Neural cell (in vitro differentiated cells): ENCODE data around the gene SLC16A3. TPM values are rescaled to one million over a fixed set of nuclear protein-coding genes. Genes with fewer than 3 reads are reported as not detected.

ENCODE experiments used
- H2AFZ ChIP-seq: fragments of 200-600, 300-800 bp; sonication (generic), shearing (Covaris generic); 2 replicates; pipeline ENCODE4 v1.6.0; 2014; ENCODE audit warnings: low read depth, mild to moderate bottlenecking, antibody characterized with exemption, low read length, moderate library complexity
- H3F3A ChIP-seq: fragments of 200-600 bp; shearing (Covaris generic); 2 replicates; pipeline ENCODE4 v1.6.1; 2016; ENCODE audit warnings: mild to moderate bottlenecking, moderate library complexity, mixed read lengths, antibody characterized with exemption, low read length; ENCODE audit not compliant: insufficient read depth, poor library complexity, severe bottlenecking
- H3K27ac ChIP-seq: fragments of 200-600, 300-800 bp; sonication (generic), shearing (Covaris generic); 2 replicates; pipeline ENCODE4 v1.5.1; 2014; ENCODE audit warnings: mild to moderate bottlenecking, low read length, moderate library complexity
- H3K27me3 ChIP-seq: fragments of 300-800, 200-600 bp; sonication (generic), shearing (Covaris generic); 2 replicates; pipeline ENCODE4 v1.6.0; 2014; ENCODE audit warnings: mild to moderate bottlenecking, low read depth, low read length, moderate library complexity; ENCODE audit not compliant: insufficient read depth
- H3K36me3 ChIP-seq: fragments of 300-800, 200-600 bp; sonication (generic), shearing (Covaris generic); 2 replicates; pipeline ENCODE4 v1.5.1; 2014; ENCODE audit warnings: mild to moderate bottlenecking, antibody characterized with exemption, low read length, moderate library complexity; ENCODE audit not compliant: insufficient read depth
- H3K4me2 ChIP-seq: fragments of 300-800, 200-600 bp; sonication (generic), shearing (Covaris generic); 2 replicates; pipeline ENCODE4 v1.6.0; 2014; ENCODE audit warnings: mild to moderate bottlenecking, low read length
- H3K4me3 ChIP-seq: fragments of 300-800, 200-600 bp; sonication (generic), shearing (Covaris generic); 2 replicates; pipeline ENCODE4 v1.5.1; 2014; ENCODE audit warnings: mild to moderate bottlenecking, low read length, moderate library complexity
- H3K79me2 ChIP-seq: fragments of 200-600 bp; shearing (Covaris generic); replicated peaks from 2 replicates; pipeline ENCODE4 v1.6.0; 2014; ENCODE audit warnings: mild to moderate bottlenecking, low read length, moderate library complexity; ENCODE audit not compliant: insufficient read depth
- H3K9ac ChIP-seq: fragments of 300-800, 200-600 bp; sonication (generic), shearing (Covaris generic); 2 replicates; pipeline ENCODE4 v1.6.1; 2016; ENCODE audit warnings: mild to moderate bottlenecking, low read length, mixed read lengths
- H3K9me2 ChIP-seq: fragments of 200-600 bp; shearing (Covaris generic); 2 replicates; pipeline ENCODE4 v1.6.1; 2016; ENCODE audit warnings: mild to moderate bottlenecking, low read length, mixed read lengths; ENCODE audit not compliant: insufficient read depth
- H3K9me3 ChIP-seq: fragments of 200-600, 300-800 bp; sonication (generic), shearing (Covaris generic); 2 replicates; pipeline ENCODE4 v1.6.1; 2016; ENCODE audit warnings: mild to moderate bottlenecking, mixed run types, low read length, moderate library complexity, mixed read lengths
- H4K20me1 ChIP-seq: fragments of 200-600 bp; shearing (Covaris generic); 2 replicates; pipeline ENCODE4 v1.6.1; 2016; ENCODE audit warnings: mild to moderate bottlenecking, mixed run types; ENCODE audit not compliant: insufficient read depth
- EP300 ChIP-seq: fragments of 450-650 bp; conservative IDR thresholded peaks from 2 replicates; pipeline ENCODE4 v1.6.1; 2014; ENCODE audit warnings: antibody characterized with exemption, mild to moderate bottlenecking, moderate library complexity; ENCODE audit not compliant: poor library complexity, severe bottlenecking
- EZH2 ChIP-seq: fragments of 200-600, 300-800 bp; shearing (Covaris generic), sonication (generic); IDR thresholded peaks from 2 replicates; pipeline ENCODE4 v1.6.1; 2014; ENCODE audit warnings: antibody characterized with exemption, low read length, borderline replicate concordance, mild to moderate bottlenecking; ENCODE audit not compliant: insufficient read depth, poor library complexity, severe bottlenecking
- MXI1 ChIP-seq: fragments of 450-650 bp; conservative IDR thresholded peaks from 2 replicates; pipeline ENCODE4 v1.6.1; 2014; ENCODE audit warnings: antibody characterized with exemption, mild to moderate bottlenecking; ENCODE audit not compliant: poor library complexity, severe bottlenecking
- POLR2AphosphoS5 ChIP-seq: IDR thresholded peaks from 2 replicates; pipeline ENCODE4 v1.6.1; 2012
- RAD21 ChIP-seq: fragments of 450-650 bp; conservative IDR thresholded peaks from 2 replicates; pipeline ENCODE4 v1.6.1; 2014; ENCODE audit warnings: antibody characterized with exemption, mild to moderate bottlenecking, moderate library complexity
- SMC3 ChIP-seq: fragments of 450-650 bp; conservative IDR thresholded peaks from 2 replicates; pipeline ENCODE4 v1.6.1; 2014; ENCODE audit warnings: antibody characterized with exemption, mild to moderate bottlenecking, moderate library complexity; ENCODE audit not compliant: poor library complexity
- TAF1 ChIP-seq: IDR thresholded peaks from 2 replicates; pipeline ENCODE4 v1.6.1; 2012; ENCODE audit warnings: low read depth
- polyA plus RNA-seq: library from polyadenylated mRNA; depleted of rRNA; stranded (reverse); fragments of >200 nt; gene quantifications from 2 replicates; pipeline ENCODE4 v1.2.3, GENCODE V29; 2014
- TF ChIP-seq, protein P1 (sequence below): IDR thresholded peaks from 2 replicates; pipeline ENCODE4 v1.6.1; 2012; ENCODE audit warnings: borderline replicate concordance
- TF ChIP-seq, protein P2 (sequence below): fragments of 450-650 bp; IDR thresholded peaks from 2 replicates; pipeline ENCODE4 v1.5.1; 2014; ENCODE audit warnings: antibody characterized with exemption, mild to moderate bottlenecking, moderate library complexity; ENCODE audit not compliant: poor library complexity, severe bottlenecking

SLC16A3 gene
- polyA plus RNA-seq, 1 donor from 2014 or later = 0.56 TPM

DNA sequence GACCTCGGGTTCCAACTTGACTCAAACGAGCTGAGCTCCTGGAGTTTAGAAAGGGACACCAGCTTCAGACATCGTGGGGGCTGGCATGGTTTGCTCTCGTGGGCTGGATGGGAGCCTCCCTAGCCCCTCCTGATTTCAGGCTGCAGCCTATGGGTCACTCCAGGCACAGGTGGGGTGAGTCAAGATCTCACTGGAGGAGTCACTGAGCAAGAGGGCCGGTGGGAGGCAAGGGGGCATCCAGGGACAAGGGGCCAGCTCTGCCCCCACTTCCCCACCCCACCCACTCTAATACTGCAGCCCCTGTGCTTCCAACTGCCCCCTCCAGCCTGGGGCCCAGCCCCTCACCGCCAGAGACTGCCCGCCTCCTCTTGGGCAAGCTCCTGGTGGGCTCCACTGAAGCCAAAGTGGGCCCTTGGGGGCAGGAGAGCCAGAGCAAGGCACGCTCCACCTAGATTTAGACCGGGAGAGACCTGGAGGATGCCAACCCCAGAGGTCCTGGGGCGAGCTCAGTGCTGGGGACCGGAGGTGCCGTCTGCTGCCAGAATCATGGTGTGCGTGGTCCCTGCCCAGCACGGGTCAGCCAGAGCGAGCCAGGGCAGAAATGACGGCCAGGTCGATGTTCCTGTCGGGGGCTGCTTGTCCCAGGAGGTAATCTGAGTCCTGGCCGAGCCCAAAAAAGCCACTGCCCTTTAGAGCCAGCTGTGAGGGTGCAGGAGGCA, 6.4 kb downstream of the SLC16A3 start:
- no peaks in the 10 kb centered on the region for H3K79me2 ChIP-seq

GRCh38 chr17:82235775-82236141, 6.9 kb downstream of the SLC16A3 start:
- Histone ChIP-seq H3K36me3 (no peaks in the 10 kb centered on the region), H3F3A (no peaks in the 10 kb centered on the region), H3K27ac (no peak overlapping the region), H3K79me2 (no peaks in the 10 kb centered on the region), H3K9me2 (no peaks in the 10 kb centered on the region), H3K27me3 (peaks cover 12% of the 10 kb centered on the region), H3K9me3 (no peaks in the 10 kb centered on the region), H3K9ac (no peak overlapping the region), H2AFZ (no peak overlapping the region), H3K4me2 (no peak overlapping the region), H4K20me1 (no peaks in the 10 kb centered on the region), H3K4me3 (no peak overlapping the region)
- TF ChIP-seq EP300 = no peak
- no peak for TF ChIP-seq RAD21
- no peak for TF ChIP-seq TAF1
- TF ChIP-seq, protein P1, sequence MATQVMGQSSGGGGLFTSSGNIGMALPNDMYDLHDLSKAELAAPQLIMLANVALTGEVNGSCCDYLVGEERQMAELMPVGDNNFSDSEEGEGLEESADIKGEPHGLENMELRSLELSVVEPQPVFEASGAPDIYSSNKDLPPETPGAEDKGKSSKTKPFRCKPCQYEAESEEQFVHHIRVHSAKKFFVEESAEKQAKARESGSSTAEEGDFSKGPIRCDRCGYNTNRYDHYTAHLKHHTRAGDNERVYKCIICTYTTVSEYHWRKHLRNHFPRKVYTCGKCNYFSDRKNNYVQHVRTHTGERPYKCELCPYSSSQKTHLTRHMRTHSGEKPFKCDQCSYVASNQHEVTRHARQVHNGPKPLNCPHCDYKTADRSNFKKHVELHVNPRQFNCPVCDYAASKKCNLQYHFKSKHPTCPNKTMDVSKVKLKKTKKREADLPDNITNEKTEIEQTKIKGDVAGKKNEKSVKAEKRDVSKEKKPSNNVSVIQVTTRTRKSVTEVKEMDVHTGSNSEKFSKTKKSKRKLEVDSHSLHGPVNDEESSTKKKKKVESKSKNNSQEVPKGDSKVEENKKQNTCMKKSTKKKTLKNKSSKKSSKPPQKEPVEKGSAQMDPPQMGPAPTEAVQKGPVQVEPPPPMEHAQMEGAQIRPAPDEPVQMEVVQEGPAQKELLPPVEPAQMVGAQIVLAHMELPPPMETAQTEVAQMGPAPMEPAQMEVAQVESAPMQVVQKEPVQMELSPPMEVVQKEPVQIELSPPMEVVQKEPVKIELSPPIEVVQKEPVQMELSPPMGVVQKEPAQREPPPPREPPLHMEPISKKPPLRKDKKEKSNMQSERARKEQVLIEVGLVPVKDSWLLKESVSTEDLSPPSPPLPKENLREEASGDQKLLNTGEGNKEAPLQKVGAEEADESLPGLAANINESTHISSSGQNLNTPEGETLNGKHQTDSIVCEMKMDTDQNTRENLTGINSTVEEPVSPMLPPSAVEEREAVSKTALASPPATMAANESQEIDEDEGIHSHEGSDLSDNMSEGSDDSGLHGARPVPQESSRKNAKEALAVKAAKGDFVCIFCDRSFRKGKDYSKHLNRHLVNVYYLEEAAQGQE = no peak
- no peak for TF ChIP-seq EZH2
- TF ChIP-seq SMC3 = no peak

More for the DNA sequence above, 6.4 kb downstream of the SLC16A3 start:
- Histone ChIP-seq H3K4me2 (no peak overlapping the region), H2AFZ (no peak overlapping the region), H3K27ac (no peak overlapping the region), H3K36me3 (no peaks in the 10 kb centered on the region), H4K20me1 (no peaks in the 10 kb centered on the region), H3K9ac (no peak overlapping the region), H3F3A (no peaks in the 10 kb centered on the region), H3K9me2 (no peaks in the 10 kb centered on the region), H3K4me3 (no peak overlapping the region), H3K9me3 (no peaks in the 10 kb centered on the region), H3K27me3 (peaks cover 18% of the 10 kb centered on the region)
- TF ChIP-seq EZH2 (no peak), TAF1 (no peak), RAD21 (no peak), SMC3 (no peak), POLR2AphosphoS5 (no peak), EP300 (no peak), MXI1 (no peak)
- TF ChIP-seq, protein P1 = no peak
- TF ChIP-seq, protein P2, sequence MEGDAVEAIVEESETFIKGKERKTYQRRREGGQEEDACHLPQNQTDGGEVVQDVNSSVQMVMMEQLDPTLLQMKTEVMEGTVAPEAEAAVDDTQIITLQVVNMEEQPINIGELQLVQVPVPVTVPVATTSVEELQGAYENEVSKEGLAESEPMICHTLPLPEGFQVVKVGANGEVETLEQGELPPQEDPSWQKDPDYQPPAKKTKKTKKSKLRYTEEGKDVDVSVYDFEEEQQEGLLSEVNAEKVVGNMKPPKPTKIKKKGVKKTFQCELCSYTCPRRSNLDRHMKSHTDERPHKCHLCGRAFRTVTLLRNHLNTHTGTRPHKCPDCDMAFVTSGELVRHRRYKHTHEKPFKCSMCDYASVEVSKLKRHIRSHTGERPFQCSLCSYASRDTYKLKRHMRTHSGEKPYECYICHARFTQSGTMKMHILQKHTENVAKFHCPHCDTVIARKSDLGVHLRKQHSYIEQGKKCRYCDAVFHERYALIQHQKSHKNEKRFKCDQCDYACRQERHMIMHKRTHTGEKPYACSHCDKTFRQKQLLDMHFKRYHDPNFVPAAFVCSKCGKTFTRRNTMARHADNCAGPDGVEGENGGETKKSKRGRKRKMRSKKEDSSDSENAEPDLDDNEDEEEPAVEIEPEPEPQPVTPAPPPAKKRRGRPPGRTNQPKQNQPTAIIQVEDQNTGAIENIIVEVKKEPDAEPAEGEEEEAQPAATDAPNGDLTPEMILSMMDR = no peak
